Measurements from ENCODE around the gene MFSD6L. TPM values are rescaled to one million over a fixed set of nuclear protein-coding genes. Genes with fewer than 3 reads are reported as not detected.

Gene MFSD6L
- total and polyA plus RNA-seq, 4 donors, result 0.19 to 0.39 TPM; not detected in 2

DNA sequence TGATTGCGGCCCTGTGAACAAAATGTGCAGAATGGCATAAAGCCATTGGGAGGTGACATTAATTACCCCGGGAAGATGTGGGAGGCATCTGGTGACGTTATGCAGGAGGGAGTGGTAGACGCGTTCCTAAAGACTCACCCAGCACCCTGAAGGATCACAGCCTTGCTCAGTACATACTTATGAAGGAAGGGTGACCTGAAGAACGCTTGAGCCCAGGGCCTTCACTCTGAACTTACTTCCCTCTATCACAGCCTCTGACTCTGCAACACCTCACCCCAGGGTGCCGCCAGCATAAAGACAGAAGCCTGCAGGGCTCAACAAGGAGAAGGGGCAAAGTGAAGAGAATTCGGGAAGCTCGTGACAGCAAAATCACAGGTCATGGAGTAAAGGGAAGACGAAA, 9.4 kb downstream of the MFSD6L start:
- H3K9me3 ChIP-seq (ENCODE audit: control insufficient read depth, low read length), result no peaks in the 10 kb centered on the region
- 87 to 88% methylated on average over 10 of the region's 10 CpGs for WGBS, 2 donors
- no peaks in the 10 kb centered on the region for H3K4me1 ChIP-seq (ENCODE audit: control insufficient read depth in 1 of 2, insufficient read depth in 2 of 2, low read length in 2 of 2)
- no peaks in the 10 kb centered on the region for H3K36me3 ChIP-seq (ENCODE audit: control insufficient read depth in 1 of 2, insufficient read depth in 2 of 2, low read length in 1 of 2)
- intact Hi-C loops (cut with DNase I), result loop anchor here in 1 of 2 donors (5.0 kb wide), 1 partner anchor 377 kb away; no protein-coding TSS in a partner anchor
- no peaks in the 10 kb centered on the region for H3K27me3 ChIP-seq (ENCODE audit: control insufficient read depth in 1 of 2, insufficient read depth in 2 of 2, low read length in 1 of 2)
- DNase-seq, result no peak
- H3K27ac ChIP-seq (ENCODE audit: low read depth in 1 of 2, low read length in 2 of 2), result no peak overlapping the region
- H3K4me3 ChIP-seq (ENCODE audit: low read length in 2 of 2), result no peak overlapping the region
- no peak for ATAC-seq (ENCODE audit: low FRiP score)

- intact Hi-C loops (cut with DNase I), result loop anchor here in 1 of 2 donors (5.0 kb wide), 1 partner anchor 377 kb away; no protein-coding TSS in a partner anchor
- H3K27me3 ChIP-seq (ENCODE audit: control insufficient read depth in 1 of 2, insufficient read depth in 2 of 2, low read length in 1 of 2), result no peaks in the 10 kb centered on the region
- no peak for ATAC-seq (ENCODE audit: low FRiP score)
- no peak for DNase-seq
- H3K36me3 ChIP-seq (ENCODE audit: control insufficient read depth in 1 of 2, insufficient read depth in 2 of 2, low read length in 1 of 2), result no peaks in the 10 kb centered on the region
- WGBS, 2 donors, result 94 to 98% methylated on average over 2 of the region's 2 CpGs
- H3K27ac ChIP-seq (ENCODE audit: low read depth in 1 of 2, low read length in 2 of 2), result no peak overlapping the region
- H3K4me3 ChIP-seq (ENCODE audit: low read length in 2 of 2), result no peak overlapping the region
- no peaks in the 10 kb centered on the region for H3K9me3 ChIP-seq (ENCODE audit: control insufficient read depth, low read length)
- no peaks in the 10 kb centered on the region for H3K4me1 ChIP-seq (ENCODE audit: control insufficient read depth in 1 of 2, insufficient read depth in 2 of 2, low read length in 2 of 2)
These were observed 10.2 kb downstream of the MFSD6L start for GRCh38 chr17:8788998-8789397.

DNA sequence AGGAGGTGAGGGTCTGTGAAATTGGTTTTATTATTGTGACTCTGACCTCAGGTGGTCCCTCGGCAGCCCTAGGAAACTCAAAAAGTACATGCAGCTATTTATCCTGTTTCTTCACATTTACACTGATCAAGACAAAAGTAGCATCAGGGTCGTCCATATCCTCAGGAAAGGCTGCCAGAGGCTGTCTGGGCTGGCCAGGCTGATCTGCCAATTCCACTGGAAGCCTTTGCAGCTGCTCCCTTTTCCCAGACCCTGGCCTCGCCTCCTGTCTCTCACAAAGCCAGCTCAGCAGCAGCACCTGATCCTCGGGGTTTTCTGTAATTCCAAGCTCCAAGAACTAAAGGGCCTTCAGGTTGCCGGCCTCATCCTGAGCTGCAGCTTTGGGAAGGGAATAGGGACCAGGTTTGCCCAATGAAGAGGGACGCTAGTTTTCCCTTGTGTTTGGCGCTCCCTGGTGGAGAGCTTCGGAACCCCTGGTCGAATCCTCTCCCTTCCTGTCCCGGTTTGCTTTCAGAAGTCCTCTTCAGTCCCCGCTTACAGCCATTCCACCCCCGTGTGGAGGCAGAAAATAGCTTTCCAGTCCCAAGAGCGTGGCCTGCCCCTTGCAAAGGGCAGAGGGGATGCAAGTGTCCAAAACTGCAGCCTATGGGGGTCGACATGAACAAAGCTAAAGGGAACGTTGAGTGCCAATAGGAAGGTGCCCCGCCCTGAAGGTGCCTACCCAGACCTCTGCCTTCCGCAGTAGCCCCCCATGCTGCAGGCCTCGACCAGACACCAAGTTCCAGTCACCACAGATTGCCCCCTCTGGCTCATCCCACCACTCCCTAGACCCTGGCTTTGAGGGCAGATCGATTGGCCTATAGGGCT, 13.4 kb downstream of the MFSD6L start:
- H3K27ac ChIP-seq (ENCODE audit: low read depth in 1 of 2, low read length in 2 of 2), result peak overlapping the region in 1 of 2 donors; percentile 61
- no peak overlapping the region for H3K4me3 ChIP-seq (ENCODE audit: low read length in 2 of 2)
- no peaks in the 10 kb centered on the region for H3K36me3 ChIP-seq (ENCODE audit: control insufficient read depth in 1 of 2, insufficient read depth in 2 of 2, low read length in 1 of 2)
- no peaks in the 10 kb centered on the region for H3K4me1 ChIP-seq (ENCODE audit: control insufficient read depth in 1 of 2, insufficient read depth in 2 of 2, low read length in 2 of 2)
- intact Hi-C loops (cut with DNase I), result loop anchor here (2.0 to 5.0 kb wide), 3 partner anchors 33 to 375 kb away; no protein-coding TSS in a partner anchor
- H3K9me3 ChIP-seq (ENCODE audit: control insufficient read depth, low read length), result no peaks in the 10 kb centered on the region
- DNase-seq (peak; percentile 90 to 96), ATAC-seq (ENCODE audit: low FRiP score) (peak; percentile 91)
- 22 to 23% methylated on average over 19 of the region's 19 CpGs for WGBS, 2 donors
- H3K27me3 ChIP-seq (ENCODE audit: control insufficient read depth in 1 of 2, insufficient read depth in 2 of 2, low read length in 1 of 2), result no peaks in the 10 kb centered on the region

- no peaks in the 10 kb centered on the region for H3K4me1 ChIP-seq (ENCODE audit: control insufficient read depth in 1 of 2, insufficient read depth in 2 of 2, low read length in 2 of 2)
- H3K9me3 ChIP-seq (ENCODE audit: control insufficient read depth, low read length), result no peaks in the 10 kb centered on the region
- WGBS, 2 donors, result 95 to 100% methylated on average over 1 of the region's 1 CpG
- no peaks in the 10 kb centered on the region for H3K36me3 ChIP-seq (ENCODE audit: control insufficient read depth in 1 of 2, insufficient read depth in 2 of 2, low read length in 1 of 2)
- H3K4me3 ChIP-seq (ENCODE audit: low read length in 2 of 2), result no peak overlapping the region
- no peak overlapping the region for H3K27ac ChIP-seq (ENCODE audit: low read depth in 1 of 2, low read length in 2 of 2)
- intact Hi-C loops (cut with DNase I), result no loop called here
- DNase-seq, result no peak
- no peaks in the 10 kb centered on the region for H3K27me3 ChIP-seq (ENCODE audit: control insufficient read depth in 1 of 2, insufficient read depth in 2 of 2, low read length in 1 of 2)
- no peak for ATAC-seq (ENCODE audit: low FRiP score)
These were observed 17.0 kb downstream of the MFSD6L start for GRCh38 chr17:8782176-8782575.

DNA sequence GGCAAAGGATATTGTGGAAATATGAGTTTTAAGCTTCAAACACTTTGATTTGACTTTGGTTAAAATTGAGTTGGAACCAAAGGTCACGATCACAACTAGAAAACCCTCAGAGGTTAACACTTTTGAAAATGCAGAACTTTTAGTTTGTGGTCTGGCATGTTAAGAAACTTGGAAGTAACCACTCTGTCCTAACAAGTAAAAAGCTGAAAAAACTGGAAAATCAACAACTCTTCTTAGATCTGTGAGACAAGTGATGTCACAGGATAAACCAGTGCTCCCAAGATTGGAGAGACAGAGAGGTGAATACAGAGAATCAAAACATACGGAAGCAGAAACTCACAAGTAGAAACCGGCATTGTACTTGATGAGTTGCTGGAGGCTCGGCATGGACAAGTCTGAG, 17.4 kb downstream of the MFSD6L start:
- Histone ChIP-seq H3K27me3 (ENCODE audit: control insufficient read depth in 1 of 2, insufficient read depth in 2 of 2, low read length in 1 of 2) (no peaks in the 10 kb centered on the region), H3K4me3 (ENCODE audit: low read length in 2 of 2) (no peak overlapping the region), H3K9me3 (ENCODE audit: control insufficient read depth, low read length) (no peaks in the 10 kb centered on the region), H3K36me3 (ENCODE audit: control insufficient read depth in 1 of 2, insufficient read depth in 2 of 2, low read length in 1 of 2) (no peaks in the 10 kb centered on the region), H3K27ac (ENCODE audit: low read depth in 1 of 2, low read length in 2 of 2) (no peak overlapping the region), H3K4me1 (ENCODE audit: control insufficient read depth in 1 of 2, insufficient read depth in 2 of 2, low read length in 2 of 2) (peaks cover 0 to under 1% of the 10 kb centered on the region in 2 donors)
- intact Hi-C loops (cut with DNase I), result no loop called here
- DNase-seq (no peak), ATAC-seq (ENCODE audit: low FRiP score) (no peak)
- 91 to 92% methylated on average over 4 of the region's 4 CpGs for WGBS, 2 donors

DNA sequence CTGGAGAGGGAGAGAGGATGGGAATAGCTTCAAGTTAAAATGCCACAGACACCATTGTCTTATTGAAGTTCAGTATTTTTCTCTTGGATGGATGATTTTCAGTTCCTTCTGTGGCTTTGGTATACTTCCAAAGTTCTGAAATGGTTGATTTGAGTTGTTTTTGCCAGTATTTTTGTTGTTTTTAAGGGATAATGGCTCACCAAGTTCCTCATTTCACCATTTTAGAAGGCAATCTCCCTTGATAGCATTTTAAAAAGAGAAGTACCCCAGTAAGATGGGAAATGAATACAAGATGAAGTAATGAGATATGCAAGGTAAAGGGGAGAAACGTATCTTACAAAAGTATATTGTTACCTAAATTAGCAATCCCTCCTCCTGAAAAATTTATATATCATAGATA, 22.3 kb downstream of the MFSD6L start:
- H3K4me3 ChIP-seq (ENCODE audit: low read length in 2 of 2), result no peak overlapping the region
- DNase-seq, result no peak
- intact Hi-C loops (cut with DNase I), result no loop called here
- H3K27ac ChIP-seq (ENCODE audit: low read depth in 1 of 2, low read length in 2 of 2), result no peak overlapping the region
- no peaks in the 10 kb centered on the region for H3K27me3 ChIP-seq (ENCODE audit: control insufficient read depth in 1 of 2, insufficient read depth in 2 of 2, low read length in 1 of 2)
- H3K4me1 ChIP-seq (ENCODE audit: control insufficient read depth in 1 of 2, insufficient read depth in 2 of 2, low read length in 2 of 2), result peaks cover 0 to 2% of the 10 kb centered on the region in 2 donors
- no peak for ATAC-seq (ENCODE audit: low FRiP score)
- no peaks in the 10 kb centered on the region for H3K36me3 ChIP-seq (ENCODE audit: control insufficient read depth in 1 of 2, insufficient read depth in 2 of 2, low read length in 1 of 2)
- no peaks in the 10 kb centered on the region for H3K9me3 ChIP-seq (ENCODE audit: control insufficient read depth, low read length)
- 74 to 84% methylated on average over 1 of the region's 1 CpG for WGBS, 2 donors

GRCh38 chr17:8776248-8776647, 22.9 kb downstream of the MFSD6L start:
- intact Hi-C loops (cut with DNase I), result no loop called here

DNA sequence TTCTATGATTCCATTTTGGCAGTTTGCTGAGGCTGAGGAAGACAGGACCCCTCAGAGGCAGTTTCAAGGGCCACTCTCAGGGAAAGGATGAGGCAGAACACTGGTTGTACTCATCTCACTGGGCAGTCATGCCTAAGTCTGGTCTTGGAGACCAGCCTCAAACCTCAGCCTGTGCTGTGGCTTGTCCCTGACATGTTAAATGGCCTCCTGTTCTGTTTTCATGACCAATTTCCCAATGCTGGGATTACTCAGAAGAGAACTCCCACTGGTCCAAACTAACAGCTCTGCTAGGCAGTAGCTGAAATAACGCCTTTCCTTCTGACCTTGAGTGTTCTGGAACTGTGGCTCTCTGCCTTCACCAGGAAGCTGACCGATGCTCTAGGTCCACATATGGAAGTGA, 32.4 kb downstream of the MFSD6L start:
- Histone ChIP-seq H3K27ac (ENCODE audit: low read depth in 1 of 2, low read length in 2 of 2) (no peak overlapping the region), H3K4me1 (ENCODE audit: control insufficient read depth in 1 of 2, insufficient read depth in 2 of 2, low read length in 2 of 2) (no peaks in the 10 kb centered on the region), H3K27me3 (ENCODE audit: control insufficient read depth in 1 of 2, insufficient read depth in 2 of 2, low read length in 1 of 2) (no peaks in the 10 kb centered on the region), H3K4me3 (ENCODE audit: low read length in 2 of 2) (no peak overlapping the region), H3K9me3 (ENCODE audit: control insufficient read depth, low read length) (no peaks in the 10 kb centered on the region), H3K36me3 (ENCODE audit: control insufficient read depth in 1 of 2, insufficient read depth in 2 of 2, low read length in 1 of 2) (no peaks in the 10 kb centered on the region)
- intact Hi-C loops (cut with DNase I), result no loop called here
- ATAC-seq (ENCODE audit: low FRiP score), result no peak
- no peak for DNase-seq
- 92 to 95% methylated on average over 2 of the region's 2 CpGs for WGBS, 2 donors

More at GRCh38 chr17:8776248-8776647, 22.9 kb downstream of the MFSD6L start:
- Histone ChIP-seq H3K9me3 (ENCODE audit: control insufficient read depth, low read length) (no peaks in the 10 kb centered on the region), H3K27me3 (ENCODE audit: control insufficient read depth in 1 of 2, insufficient read depth in 2 of 2, low read length in 1 of 2) (no peaks in the 10 kb centered on the region), H3K4me1 (ENCODE audit: control insufficient read depth in 1 of 2, insufficient read depth in 2 of 2, low read length in 2 of 2) (peaks cover 0 to 2% of the 10 kb centered on the region in 2 donors), H3K27ac (ENCODE audit: low read depth in 1 of 2, low read length in 2 of 2) (peak overlapping the region in 1 of 2 donors; percentile 71), H3K36me3 (ENCODE audit: control insufficient read depth in 1 of 2, insufficient read depth in 2 of 2, low read length in 1 of 2) (no peaks in the 10 kb centered on the region), H3K4me3 (ENCODE audit: low read length in 2 of 2) (no peak overlapping the region)
- DNase-seq, result no peak
- ATAC-seq (ENCODE audit: low FRiP score), result peak; percentile 33

GRCh38 chr17:8762012-8762411, 37.2 kb downstream of the MFSD6L start:
- intact Hi-C loops (cut with DNase I), result no loop called here
- no peak overlapping the region for H3K27ac ChIP-seq (ENCODE audit: low read depth in 1 of 2, low read length in 2 of 2)
- WGBS, 2 donors, result 88 to 89% methylated on average over 8 of the region's 8 CpGs

More at GRCh38 chr17:8762012-8762411, 37.2 kb downstream of the MFSD6L start:
- no peak for DNase-seq
- no peaks in the 10 kb centered on the region for H3K4me1 ChIP-seq (ENCODE audit: control insufficient read depth in 1 of 2, insufficient read depth in 2 of 2, low read length in 2 of 2)
- no peaks in the 10 kb centered on the region for H3K36me3 ChIP-seq (ENCODE audit: control insufficient read depth in 1 of 2, insufficient read depth in 2 of 2, low read length in 1 of 2)
- H3K9me3 ChIP-seq (ENCODE audit: control insufficient read depth, low read length), result no peaks in the 10 kb centered on the region
- no peaks in the 10 kb centered on the region for H3K27me3 ChIP-seq (ENCODE audit: control insufficient read depth in 1 of 2, insufficient read depth in 2 of 2, low read length in 1 of 2)
- no peak overlapping the region for H3K4me3 ChIP-seq (ENCODE audit: low read length in 2 of 2)
- ATAC-seq (ENCODE audit: low FRiP score), result no peak
